ENCODE measurements around the gene HYDIN. TPM values are rescaled to one million over a fixed set of nuclear protein-coding genes. Genes with fewer than 3 reads are reported as not detected.

HYDIN gene
- total RNA-seq, 1 experiment from 2014 or later = 0.35 TPM

DNA sequence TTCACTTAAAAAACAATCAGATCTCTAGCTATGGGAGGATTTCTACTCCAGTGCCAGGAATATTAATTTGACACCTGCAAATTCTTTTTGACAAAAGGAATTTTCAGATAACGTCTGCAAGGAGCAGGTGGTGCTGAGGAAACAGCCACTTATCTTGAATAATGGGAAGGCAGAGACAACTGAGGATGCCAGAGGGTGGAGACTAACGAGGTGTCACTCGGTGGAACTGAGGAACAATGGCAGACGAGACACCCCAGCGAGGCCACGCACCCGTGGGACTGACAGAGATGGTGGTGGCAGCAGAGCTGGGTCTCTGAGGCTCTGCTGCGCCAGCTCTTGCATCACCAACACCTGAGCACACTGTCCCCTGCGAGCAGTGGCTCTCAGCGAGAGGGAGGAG is 471.7 kb downstream of the HYDIN start:
- ChIA-PET CTCF (interaction anchor here (0.7 to 7.0 kb wide), 4 partner anchors 11 to 1124 kb away, joined by 3 to 70 read pairs (median 5); no protein-coding TSS in a partner anchor), POLR2A (interaction anchor here (1.0 kb wide), 1 partner anchor 12 kb away, joined by 3 read pairs; no protein-coding TSS in a partner anchor)
- intact Hi-C loops (cut with micrococcal nuclease) = no loop called here

More for the DNA sequence above, 471.7 kb downstream of the HYDIN start:
- BruUV-seq (replicated peaks) = no TSS peak
- Mint-ChIP-seq H3K27ac (ENCODE audit: low read depth, unreplicated experiment) (no peak overlapping the region), H3K9me3 (ENCODE audit: unreplicated experiment) (no peaks in the 10 kb centered on the region), H3K27me3 (ENCODE audit: insufficient read depth, unreplicated experiment) (no peaks in the 10 kb centered on the region), H3K4me3 (ENCODE audit: unreplicated experiment) (no peak overlapping the region), H3K4me1 (ENCODE audit: insufficient read depth, unreplicated experiment) (peaks cover 26% of the 10 kb centered on the region), H3K36me3 (ENCODE audit: insufficient read depth, unreplicated experiment) (peaks cover 24% of the 10 kb centered on the region)
- TF ChIP-seq, protein P1, sequence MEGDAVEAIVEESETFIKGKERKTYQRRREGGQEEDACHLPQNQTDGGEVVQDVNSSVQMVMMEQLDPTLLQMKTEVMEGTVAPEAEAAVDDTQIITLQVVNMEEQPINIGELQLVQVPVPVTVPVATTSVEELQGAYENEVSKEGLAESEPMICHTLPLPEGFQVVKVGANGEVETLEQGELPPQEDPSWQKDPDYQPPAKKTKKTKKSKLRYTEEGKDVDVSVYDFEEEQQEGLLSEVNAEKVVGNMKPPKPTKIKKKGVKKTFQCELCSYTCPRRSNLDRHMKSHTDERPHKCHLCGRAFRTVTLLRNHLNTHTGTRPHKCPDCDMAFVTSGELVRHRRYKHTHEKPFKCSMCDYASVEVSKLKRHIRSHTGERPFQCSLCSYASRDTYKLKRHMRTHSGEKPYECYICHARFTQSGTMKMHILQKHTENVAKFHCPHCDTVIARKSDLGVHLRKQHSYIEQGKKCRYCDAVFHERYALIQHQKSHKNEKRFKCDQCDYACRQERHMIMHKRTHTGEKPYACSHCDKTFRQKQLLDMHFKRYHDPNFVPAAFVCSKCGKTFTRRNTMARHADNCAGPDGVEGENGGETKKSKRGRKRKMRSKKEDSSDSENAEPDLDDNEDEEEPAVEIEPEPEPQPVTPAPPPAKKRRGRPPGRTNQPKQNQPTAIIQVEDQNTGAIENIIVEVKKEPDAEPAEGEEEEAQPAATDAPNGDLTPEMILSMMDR (IDR thresholded peaks at IDR 0.05; ENCODE audit: unreplicated experiment) = no peak
- no peak for DNase-seq (ENCODE audit: unreplicated experiment)

Other genes starting within 250 kb of the HYDIN start
- 25.6 and 27.7 TPM in 2 replicates for gene CMTR2, start 58.7 kb upstream of the HYDIN start, total RNA-seq (2022)
- 0.23 TPM in 1 of 2 replicates, not detected in the other for gene CALB2, start 128.0 kb upstream of the HYDIN start, total RNA-seq (2022)
- gene TLE7, start 211.3 kb upstream of the HYDIN start, total RNA-seq (2022) = not detected in 2 replicates
- 12.6 and 13.7 TPM in 2 replicates for gene ZNF23, start 231.5 kb upstream of the HYDIN start, total RNA-seq (2022)